ENCODE results near the gene CCDC61.

Gene CCDC61

DNA sequence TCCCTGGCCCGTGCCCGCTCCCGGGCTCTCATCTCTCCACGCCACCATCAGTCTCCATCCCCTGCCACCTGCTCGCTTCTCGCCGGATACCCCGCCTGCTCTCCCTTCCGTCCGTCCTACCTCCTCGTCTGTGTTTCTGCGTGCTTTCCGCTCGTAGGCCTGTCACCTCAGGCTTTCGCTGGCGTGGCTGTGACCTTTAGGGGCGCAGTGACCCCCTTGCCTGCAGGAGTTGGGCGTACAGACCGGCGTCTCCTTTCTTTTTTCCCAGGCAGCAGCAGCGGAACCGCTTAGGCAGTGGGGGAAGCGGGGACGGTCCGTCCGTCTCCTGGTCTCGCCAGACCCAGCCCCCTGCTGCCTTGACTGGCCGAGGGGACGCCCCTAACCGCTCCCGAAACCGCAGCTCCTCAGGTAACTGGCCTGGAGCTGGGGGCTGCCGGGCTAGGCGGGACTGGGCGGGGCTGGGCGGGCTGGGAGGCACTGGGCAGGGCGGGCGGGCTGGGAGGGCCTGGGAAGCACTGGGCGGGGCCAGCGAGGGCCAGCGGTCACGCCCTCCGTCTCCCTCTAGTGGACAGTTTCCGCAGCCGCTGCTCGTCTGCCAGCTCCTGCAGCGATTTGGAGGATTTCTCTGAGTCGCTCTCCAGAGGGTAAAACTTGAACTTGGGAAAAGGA is 21.3 kb downstream of the CCDC61 start:
- DNase-seq (ENCODE audit: low spot score) = peak; percentile 78

DNA sequence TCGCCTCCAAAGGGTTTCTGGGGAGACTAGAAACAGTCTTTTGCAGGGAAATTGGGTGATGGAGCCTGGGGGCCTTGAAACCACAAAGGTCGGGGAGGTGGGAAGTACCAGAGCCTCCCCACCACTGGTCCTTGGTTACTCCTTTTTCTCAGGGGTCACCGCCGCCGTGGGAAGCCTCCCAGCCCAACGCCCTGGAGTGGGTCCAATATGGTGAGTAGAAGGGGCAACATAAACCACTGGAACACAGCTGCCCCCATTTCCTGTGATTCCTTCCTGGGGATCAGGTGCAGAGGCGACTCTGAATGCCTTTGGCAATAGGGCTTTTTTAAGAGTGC is 21.8 kb downstream of the CCDC61 start:
- no peak for DNase-seq (ENCODE audit: low spot score)

DNA sequence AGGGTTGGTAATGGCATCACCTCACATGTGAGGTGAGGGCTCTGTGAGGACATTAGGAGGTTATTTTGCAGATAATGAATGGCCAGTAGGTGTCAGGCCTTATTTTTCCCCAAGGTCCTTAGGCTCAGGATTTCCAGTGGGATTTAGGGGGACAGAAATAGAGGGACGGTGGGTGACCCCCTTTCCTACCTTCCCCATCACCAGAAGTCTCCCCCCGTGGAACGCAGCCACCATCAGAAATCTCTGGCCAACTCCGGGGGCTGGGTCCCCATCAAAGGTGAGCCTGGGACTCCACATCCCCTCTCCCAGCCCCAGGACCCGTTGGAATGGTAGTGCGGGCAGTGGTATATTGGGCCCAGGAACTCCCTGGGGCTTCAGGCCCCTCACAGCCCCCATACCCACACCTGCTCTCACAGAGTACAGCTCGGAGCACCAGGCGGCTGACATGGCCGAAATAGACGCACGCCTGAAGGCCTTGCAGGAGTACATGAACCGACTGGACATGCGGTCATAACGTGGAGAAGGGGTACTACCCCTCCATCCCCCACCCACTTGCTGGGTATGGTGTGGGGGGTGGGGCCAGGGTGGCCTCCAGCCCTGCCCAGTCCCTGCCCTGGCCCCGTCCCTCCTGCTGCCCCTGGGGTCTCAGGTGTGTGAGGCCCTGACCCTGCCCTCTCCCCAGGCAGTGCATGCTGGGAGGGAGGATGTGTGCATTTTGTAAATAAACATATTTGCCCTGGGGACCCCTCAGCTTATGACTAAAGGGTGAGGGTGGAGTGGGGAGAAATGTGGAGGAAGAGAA is 22.8 kb downstream of the CCDC61 start:
- no peak for DNase-seq (ENCODE audit: low spot score)

DNA sequence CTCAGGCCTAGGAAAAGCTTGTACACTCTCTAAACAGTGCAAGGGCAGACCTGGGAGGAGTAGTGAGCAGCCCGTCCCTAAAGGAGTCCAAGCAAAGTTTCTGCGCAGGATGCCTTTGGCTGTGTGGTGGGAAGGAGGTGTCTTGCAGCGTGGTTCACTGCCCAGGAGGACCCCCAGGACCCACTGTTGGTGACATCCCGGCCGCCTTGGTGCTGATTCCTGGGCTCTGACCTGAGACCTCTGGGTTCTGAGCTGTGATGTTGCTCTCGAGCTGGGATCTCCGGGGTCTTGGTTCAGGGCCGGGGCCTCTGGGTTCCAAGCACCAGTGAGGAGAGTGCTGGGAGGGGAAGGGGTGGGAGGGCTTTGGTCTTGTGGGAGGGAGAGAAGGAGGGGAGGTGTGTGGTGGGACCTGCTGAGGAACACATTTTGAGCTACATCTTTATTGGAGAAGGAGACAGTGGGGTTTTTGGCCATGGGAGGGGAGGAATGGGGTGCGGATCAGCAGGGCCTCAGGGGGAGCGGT is 23.5 kb downstream of the CCDC61 start:
- no peak for DNase-seq (ENCODE audit: low spot score)

DNA sequence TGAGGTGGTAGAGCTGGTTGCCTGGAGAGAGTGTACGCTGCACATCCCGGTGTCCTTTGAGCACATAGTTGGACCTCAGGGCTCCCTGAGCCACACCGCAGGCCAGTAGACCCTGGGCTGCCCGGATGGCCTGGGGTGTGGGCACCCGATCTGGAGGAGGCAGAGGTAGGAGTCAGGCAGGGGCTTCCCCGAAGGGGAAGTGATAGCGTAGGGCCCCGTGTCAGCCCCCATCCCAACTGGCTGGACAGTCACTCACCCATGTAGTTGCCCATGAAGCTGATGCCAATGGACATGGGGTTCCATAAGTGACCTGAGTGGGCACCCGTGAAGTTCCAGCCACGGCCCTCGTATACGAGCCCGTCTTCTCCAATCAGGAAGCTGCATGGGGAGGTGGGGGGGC is 24.0 kb downstream of the CCDC61 start:
- no peak for DNase-seq (ENCODE audit: low spot score)

DNA sequence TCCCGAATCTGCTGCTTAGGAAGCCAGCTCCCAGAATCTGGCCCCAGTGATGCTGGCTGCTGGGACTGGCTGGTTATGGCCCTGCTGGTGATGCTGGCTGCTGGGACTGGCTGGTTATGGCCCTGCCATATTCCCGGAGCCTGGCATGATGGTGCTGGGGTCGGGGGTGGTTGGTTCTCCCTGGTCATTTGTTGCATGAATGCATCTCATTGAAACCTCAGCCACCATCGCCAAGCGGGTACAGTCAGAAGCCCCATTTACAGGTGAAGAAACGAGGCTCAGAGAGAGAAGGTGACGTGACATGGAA is 25.5 kb downstream of the CCDC61 start:
- no peak for DNase-seq (ENCODE audit: low spot score)

DNA sequence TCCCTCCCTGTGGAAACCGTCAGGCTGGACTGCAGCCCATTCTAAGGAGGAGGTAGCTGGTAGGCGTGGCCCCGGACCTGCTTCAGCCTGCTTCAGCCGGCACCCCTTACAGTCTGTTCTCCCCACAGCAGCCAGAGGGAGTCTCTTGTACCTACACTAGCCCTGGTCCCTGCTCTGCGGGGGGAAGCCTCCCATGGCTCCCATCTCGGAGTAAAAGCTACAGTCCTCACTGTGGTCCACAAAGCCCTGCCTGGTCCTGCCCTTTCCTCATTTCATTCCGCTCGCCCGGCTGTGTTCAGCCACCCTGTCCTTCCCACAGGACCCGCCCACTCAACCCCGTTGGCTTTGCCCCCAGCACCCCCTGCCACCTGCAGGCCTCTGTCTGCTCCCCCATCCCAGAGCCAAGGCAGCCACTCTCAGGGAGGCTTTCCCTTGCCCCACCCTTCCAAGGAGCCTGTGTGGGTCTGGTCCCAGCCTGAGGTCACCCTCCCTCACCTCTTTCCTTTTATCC is 26.3 kb downstream of the CCDC61 start:
- DNase-seq (ENCODE audit: low spot score) = no peak

DNA sequence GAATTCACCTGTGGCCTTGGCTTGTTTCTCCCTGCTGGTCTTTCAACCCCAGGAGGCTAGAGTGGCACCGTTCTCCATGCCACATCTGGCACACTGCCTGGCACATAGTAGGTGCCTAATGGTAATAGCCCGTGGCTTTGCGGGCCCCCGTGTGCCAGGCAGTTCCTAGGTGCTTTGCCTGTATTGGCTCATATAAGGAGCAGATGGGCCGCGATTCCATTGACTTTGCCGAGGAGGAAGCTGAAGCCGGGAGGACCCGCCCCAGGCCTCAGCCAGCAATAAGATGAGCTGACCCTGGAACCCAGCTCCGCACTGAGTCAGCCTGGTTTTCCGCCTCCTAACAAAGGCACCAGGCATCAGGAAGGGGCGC is 26.8 kb downstream of the CCDC61 start:
- no peak for DNase-seq (ENCODE audit: low spot score)

DNA sequence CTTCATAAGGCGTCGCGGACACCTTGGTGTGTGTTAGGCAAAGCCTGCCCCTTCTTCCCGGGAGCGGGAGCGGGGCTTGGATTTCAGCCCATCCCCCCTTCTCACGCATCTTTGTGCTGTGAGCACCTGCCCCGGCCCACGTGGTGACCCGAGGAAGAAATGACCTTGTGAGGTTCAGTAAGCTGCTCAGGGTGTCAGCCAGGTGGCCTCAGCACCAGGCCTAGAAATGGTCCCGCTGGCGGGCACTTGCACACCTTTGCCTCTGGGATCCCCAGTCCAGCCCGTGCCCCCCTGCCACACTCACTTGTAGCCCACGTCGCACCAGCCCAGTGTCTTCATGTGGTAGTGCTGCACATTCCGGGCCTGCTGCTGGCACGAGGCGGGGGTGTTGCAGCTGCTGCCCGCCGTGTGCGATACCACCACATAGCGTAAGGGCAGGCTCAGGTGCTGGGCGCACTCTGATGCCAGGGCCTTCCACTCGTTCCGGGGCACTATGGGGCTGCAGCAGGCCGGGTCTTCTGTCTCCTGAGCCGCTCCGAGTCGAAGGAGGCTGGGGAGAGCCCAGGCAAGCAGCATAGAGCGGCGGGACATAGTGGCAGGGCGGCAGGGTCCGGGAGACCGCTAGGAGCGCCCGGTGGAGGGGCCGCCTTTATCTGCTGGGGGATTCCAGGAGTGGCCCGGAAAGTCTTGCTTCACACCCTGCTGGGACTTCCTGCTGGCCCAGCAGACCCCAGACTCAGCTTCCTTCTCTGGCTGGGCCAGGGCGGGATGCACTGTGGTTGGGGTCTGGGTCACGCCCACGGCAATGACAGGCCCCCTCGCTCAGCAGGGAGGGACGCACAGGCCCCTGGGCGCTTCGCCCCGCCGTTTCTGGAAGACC is 27.4 kb downstream of the CCDC61 start, which contains the start of gene PGLYRP1:
Gene PGLYRP1, minus strand, starts transcription at position 623 of the 880 bp plus-strand sequence. Its CDS starts 32 bp downstream, at position 591.
- DNase-seq (ENCODE audit: low spot score) = no peak

DNA sequence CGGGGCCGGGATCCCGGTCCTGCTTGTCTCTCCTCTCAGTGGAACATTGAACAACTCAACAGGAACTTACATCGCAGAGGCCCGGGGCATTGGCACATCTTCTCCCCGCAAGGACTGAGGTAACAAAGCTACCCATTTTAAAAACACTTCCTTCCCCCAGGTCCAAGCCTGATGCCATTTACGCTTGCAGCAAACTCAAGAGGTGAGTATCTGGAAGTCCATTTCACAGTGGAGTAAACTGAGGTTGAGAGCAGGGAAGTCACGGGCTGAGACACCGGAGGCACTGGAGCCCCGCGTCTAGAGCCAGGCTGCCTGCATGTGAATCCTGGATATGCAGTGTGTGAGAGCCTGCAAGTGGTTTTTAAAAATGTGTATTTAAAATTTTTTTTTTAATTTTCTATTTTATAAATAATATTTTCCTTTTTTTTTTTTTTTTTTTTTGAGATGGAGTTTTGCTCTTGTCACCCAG is 28.1 kb downstream of the CCDC61 start:
- no peak for DNase-seq (ENCODE audit: low spot score)

DNA sequence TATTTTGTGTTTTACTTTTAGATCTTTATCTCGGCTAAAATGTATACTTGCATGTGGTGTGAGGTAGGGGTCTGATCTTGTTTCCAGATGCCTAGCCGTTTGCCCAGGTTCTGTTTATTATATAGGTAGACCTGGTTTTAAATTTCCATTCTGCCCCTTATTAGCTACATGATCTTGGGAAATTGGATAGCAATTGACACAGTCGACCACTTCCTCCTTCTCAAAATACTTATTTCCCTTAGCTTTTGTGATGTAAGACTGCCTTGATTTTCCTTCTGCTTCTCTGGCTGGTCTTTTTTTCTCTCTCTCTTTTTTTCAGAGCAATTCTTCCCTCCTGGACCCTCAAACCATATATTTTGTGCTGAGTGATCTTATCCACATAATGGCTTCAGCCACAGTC is 30.6 kb downstream of the CCDC61 start:
- DNase-seq (ENCODE audit: low spot score) = no peak

DNA sequence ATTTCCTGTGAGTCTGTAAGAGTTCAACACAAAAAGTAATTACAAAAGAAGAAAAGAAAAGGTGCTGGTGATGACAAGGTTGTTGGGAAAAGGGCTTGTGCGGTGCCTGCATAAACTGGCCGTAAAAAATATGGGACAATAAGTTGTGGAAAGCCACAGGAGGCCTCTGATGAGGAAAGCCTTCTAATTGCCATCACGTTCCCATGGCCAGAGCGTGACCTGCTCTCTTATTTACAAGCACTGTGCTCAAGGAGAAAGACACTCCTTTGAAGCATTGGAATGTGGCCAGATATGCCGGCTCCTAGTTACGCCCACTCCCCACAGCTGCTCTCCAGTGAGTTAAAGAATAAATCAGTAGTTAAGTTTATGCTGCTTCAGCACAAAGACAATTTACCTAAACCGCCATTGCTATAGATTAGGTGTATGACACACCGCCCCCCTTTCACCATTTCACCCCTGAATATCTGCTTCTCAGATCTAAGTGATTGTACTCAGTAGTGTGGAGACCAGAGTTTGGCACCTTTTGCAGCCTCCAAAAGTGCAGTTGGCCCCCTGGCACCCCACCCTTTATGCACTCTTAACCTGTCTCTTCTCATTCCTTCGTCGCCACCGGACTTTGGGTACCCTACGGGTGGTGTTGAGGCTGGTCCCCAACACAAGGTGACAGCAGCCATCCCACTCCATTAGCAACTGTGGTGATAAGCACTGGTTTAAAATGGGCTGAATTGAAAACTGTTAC is 35.7 kb downstream of the CCDC61 start:
- DNase-seq (ENCODE audit: low spot score) = no peak

DNA sequence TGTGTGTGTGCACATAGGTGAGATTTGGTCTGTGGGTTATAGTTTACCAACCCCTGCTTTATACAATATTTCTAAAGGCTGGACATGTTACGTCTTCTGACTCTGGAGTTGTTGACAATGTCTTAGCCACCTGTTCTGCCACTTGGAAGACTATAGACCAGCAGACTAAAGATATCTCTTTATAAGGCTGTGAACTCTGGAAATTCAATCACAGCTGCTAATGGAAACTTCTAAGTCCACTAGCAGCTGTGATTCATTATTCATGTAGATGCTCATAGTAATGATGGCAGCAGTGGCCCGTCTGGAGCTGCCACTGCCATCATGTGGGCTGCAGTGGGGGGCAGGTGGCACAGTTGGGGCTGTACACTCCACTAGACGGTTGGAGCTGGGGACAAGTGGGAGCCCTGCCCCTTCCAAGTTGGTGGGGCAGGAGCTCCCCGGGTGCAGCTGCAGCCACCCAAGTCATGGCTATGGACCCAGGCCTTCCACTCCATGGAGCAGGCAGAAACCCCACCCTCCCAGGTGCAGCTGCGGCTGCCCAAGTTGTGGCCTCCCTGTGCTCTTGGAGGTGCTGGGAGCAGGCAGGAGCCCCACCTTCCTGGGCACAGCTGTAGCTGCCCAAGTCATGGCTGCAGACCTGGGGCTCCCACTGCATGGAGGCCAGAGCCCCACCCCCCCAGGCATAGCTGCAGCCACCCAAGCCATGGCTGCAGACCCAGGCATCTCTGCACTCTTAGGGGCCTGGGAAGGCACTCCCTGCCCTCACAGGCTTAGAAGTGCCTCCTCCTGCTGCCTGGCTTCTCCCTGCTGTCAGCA is 36.7 kb downstream of the CCDC61 start:
- DNase-seq (ENCODE audit: low spot score) = no peak

DNA sequence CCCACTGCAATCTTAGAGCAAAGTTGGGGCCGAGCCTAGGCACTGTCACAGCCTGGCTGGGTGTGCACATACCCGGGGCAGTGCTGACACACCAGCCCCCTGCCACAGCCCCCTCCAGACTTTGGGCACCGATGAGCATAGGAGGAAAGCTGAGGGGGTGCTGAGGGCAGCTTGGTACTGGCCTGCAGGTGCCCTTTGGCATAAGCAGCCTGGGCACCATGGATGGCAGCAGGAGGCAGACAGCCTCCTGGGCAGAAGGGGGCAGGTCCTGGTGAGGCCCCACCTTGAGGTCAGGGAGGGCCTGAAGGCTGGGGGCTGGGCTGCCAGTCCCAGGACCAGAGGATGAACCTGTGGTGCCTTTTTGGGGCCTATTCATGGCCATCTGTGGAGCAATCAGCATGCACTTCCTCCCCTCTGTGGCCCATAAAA is 37.3 kb downstream of the CCDC61 start:
- no peak for DNase-seq (ENCODE audit: low spot score)

DNA sequence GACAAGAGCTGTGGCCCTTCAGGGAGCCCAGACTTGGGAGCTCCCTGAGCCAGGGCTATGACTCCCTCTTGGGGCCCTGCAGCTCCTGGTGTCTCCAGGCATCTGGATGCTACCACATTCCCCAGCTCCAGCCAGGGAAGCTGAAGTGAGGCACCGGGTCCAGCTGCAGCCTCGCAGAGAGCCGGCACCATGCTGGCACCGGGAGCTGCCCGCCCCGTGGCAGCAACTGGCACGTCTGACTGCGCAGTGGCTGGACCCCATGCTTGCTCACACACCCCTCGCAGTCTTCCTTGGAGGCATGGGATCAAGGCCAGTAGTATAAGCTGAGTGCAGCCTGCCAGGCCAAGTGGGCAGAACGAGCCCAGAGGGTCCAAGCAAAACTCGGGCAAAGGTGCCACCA is 38.1 kb downstream of the CCDC61 start:
- no peak for DNase-seq (ENCODE audit: low spot score)

DNA sequence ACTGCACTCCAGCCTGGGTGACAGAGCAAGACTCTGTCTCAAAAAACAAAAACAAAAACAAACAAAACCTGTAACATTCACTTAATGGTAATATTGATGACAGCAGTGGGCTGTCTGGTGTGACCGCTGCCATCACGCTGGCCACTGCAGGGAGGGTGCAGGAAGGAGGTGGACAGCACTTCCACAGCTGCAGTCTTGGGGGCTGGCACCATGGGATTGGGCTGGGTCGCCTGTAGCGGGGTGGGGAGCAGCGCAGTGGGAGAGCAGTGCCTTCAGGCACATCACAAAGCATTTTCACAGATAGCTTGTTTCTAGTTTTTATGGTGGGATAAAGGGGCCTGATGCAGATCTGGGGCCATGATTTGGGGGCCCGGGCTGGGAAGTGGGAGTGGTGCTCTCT is 40.3 kb downstream of the CCDC61 start:
- DNase-seq (ENCODE audit: low spot score) = no peak

DNA sequence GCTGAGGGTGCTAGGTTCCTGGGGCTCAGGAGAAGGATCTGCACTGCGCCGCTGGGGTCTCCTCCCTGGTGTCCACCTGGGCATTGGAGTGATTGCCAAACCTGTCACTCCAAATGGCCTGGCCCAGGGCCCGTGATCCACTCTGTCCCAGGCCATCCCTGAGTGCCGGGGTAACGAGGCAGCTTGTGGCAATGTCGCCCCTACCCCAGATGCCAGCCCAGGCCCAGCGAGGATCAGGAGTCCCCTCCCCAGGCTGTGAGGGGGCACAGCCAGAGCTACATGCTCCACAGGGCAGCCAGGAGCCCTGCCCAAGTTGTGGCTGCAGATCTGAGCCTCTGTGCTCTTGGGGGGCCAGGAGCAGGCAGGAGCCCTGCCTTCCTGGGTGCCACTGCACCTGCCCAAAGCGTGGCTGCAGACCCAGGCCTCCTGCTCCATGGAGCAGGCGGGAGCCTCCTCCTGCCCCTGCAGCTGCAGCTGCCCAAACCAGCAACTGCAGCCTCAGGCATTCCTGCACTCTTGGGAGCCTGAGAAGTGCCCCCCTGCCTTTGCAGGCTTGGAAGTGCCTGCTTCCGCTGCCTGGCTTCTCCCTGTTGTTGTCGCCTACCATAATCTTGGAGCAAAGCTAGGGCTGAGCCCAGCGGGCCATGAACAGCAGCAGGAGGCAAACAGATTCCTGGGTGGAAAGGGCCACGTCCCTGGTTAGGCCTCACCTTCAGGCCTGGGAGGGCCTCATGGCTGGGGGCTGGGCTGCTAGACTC is 40.9 kb downstream of the CCDC61 start:
- no peak for DNase-seq (ENCODE audit: low spot score)

DNA sequence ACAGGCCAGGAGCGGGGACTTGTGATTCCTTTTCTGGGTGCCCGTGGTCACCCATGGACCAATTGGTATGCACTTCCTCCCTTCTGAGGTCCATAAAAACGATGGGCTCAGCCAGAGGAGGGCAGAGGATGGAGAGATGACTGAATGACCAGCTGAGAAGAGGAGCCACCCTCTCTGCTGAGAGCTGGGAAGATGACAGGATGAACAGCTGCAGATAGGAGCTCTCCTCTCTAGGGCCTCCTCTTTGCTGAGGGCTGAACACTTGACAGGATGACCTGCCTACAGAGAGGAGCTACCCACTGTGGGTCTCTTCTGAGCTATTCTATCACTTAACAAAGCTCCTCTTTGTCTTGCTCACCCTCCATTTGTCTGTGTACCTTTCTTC is 41.5 kb downstream of the CCDC61 start:
- no peak for DNase-seq (ENCODE audit: low spot score)

DNA sequence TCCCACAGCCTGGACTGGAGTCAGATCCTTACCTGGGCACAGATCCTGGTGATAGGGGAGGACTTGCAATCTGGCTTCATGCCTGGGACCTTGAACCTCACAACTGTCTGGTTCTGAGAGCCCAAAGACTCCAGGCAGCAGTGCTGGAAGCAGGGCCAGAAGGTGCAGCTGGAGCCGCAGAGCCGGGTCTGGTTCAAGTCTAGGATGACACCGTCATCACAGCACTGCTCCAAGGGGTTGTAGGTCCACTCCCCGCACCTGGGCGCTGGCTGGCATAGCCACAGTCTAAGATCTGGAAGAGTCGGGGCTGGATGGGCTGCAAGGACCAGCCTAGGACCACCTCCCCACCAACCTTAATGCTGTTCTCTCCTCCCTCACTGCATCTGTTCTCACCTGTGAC is 44.9 kb downstream of the CCDC61 start:
- DNase-seq (ENCODE audit: low spot score) = no peak

DNA sequence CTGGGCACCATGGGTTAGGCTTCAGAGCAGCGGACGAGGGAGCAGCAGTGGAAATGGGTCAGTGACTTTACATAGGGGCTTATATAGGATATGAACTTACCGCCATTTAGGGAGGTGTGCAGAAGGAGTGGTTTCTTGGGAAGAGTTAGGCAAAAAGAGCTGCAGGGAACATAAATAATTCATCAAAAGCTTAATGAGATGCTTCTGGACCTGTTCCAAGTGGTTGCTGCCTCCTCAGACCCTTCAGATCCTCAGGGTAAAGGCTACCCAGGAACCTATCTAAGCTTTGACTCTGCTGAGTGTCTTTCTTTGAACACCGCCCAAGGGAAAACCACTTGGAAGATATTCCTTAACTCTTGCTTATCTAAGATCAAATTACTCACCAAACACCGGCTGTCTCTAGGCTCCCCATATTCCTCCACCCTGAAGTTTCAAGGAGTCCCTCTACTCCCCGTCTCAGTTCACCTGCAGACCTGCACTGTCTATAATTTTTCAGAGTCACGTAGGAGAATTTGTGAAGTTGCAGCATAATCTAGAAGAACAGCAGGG is 45.8 kb downstream of the CCDC61 start, which contains the start of gene IGFL4:
Gene IGFL4, minus strand, starts transcription at position 51 of the 549 bp plus-strand sequence. Its CDS starts 40 bp downstream, at position 11.
- DNase-seq (ENCODE audit: low spot score) = no peak

All from RKO (cell line).